Activated CD8-positive, alpha-beta memory T cell treated with anti-CD3 and anti-CD28 coated beads for 4 hours (primary cell): ENCODE measurements around the gene PLEKHH1.

Source experiments
- DNase-seq, 2 donors: peaks; one replicate each; pipeline ENCODE4 v3.0.0-alpha.2; 2020; ENCODE audit warnings: low read depth in 2 of 2

PLEKHH1 gene

GRCh38 chr14:67510121-67510520 is 23.0 kb upstream of the PLEKHH1 start:
- no peak for DNase-seq

DNA sequence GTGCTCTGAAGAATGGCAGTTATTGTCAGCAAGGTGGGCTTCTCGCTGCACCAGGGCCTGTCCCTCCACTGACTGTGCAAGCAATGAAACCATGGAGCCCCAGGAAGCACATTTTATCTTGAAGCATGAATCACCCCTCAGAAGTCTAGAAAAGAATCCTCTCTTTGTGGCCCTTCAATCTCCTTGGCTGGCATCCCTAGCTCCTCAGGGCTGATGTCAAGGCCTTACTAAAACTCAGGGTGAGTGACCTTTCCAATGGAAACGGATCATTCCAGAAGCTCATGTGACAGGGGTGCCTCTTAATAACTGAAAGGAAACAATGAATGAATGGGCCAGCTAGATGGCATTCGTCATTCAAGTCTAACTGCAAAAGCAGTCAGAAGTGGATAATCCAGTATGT is 22.3 kb upstream of the PLEKHH1 start:
- no peak for DNase-seq

- DNase-seq, result no peak
Measured at GRCh38 chr14:67512463-67513310, 20.4 kb upstream of the PLEKHH1 start.

GRCh38 chr14:67513631-67514108 is 19.4 kb upstream of the PLEKHH1 start:
- no peak for DNase-seq

- DNase-seq, result no peak
Measured at GRCh38 chr14:67514203-67514607, 18.9 kb upstream of the PLEKHH1 start.

DNA sequence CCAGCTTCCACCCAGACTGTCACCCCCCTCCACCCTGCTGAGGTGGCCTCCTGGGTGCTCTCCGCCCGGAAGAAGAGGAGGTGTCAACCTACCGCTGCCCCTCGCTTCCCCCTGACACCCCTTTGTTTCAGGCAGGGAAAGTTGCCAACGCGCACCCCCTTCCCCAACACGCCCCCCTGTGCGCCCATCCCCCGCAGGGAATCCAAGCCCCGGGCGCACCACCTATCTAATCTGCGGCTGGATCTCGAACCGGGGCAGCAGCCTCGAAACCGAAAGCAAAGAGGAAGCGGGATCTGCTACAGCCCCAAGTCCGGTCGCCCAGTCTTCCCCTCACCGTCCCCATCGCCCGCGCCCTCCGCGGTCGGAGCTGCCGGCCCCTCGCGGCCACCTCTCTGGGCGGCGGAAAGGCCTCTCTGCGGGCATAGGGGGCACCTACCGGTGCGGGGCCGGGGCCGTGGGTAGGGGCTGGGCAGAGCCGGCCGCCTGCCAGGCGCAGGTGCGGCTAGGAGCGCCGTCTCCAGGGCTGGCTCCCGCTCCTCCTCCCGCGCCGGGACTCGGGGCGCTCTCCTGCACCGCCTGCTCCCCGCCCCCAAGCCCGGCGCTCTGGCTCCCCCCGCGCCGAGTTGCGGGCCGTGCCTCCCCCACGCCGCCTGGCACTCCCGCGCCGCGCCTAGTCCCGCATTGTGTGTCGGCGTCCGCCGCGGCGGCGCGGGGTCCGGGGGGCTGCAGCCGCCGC is 18.3 kb upstream of the PLEKHH1 start:
- peak in 1 of 2 donors; percentile 4 for DNase-seq

DNA sequence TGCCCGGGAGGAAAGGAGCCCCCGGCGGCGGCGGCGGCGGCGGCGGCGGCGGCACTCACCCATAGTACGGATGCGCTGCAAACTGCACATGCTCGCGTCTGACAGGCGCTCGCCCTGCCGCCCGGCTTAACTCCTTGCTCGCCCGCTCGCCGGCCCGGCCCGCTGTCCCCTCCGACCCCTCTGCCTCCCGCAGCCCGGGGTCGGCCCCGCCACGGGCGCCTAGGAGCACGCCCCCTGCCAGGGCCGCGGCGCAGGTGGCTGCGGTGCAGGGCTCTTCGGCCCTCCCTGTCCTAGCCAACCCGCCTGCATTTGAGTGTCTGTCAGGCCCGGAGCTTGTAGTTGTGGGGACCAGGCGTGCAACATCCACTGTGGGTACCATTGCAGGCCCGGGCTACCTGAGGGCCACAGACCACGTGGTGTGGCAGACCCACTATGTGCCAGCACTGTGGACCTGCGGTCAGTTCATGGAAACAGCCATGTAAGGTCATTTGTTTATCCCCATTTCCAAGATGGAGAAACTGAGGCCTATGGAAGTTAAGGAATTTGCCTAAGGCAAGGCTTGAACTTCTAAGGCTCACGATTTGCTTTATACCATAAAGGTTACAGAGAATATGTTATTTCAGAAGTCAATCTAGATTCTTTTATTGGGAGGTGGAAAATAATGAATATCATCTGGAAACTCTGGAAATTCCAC is 17.6 kb upstream of the PLEKHH1 start:
- no peak for DNase-seq

DNA sequence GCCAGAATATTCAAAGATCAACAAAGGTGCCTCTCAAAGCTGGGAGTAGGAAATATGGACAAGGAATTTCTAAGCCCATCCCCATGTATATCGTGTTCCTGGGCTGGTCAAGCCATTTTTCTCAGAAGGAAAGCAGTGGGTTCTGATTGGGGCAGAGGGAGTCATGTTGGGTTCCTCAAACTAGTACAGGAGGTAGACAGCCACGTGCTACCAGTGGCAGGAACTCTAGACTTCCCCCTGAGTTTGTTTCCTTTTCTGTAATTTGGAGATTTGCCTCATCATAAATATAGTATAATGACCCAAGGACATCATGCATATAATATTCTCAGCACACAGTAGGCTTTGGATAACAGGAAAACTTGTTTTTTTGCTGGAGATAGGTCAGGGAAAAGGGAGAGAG is 16.4 kb upstream of the PLEKHH1 start:
- no peak for DNase-seq

- no peak for DNase-seq
Measured at GRCh38 chr14:67517083-67517482, 16.0 kb upstream of the PLEKHH1 start.

- DNase-seq, result no peak
Measured at GRCh38 chr14:67519406-67519805, 13.7 kb upstream of the PLEKHH1 start.

DNA sequence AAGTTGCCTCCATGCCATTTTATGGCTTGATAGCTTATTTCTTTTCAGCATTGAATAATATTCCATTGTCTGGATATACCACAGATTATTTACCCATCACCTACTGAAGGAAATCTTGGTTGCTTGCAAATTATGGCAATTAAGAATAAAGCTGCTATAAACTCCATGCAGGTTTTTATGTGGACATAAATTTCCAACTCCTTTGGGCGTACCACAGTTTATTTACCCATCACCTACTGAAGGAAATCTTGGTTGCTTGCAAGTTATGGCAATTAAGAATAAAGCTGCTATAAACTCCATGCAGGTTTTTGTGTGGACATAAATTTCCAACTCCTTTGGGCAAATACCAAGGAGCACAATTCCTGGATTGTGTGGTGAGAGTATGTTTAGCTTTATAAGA is 12.6 kb upstream of the PLEKHH1 start:
- no peak for DNase-seq

- DNase-seq, result no peak
Measured at GRCh38 chr14:67522270-67522669, 10.8 kb upstream of the PLEKHH1 start.

DNA sequence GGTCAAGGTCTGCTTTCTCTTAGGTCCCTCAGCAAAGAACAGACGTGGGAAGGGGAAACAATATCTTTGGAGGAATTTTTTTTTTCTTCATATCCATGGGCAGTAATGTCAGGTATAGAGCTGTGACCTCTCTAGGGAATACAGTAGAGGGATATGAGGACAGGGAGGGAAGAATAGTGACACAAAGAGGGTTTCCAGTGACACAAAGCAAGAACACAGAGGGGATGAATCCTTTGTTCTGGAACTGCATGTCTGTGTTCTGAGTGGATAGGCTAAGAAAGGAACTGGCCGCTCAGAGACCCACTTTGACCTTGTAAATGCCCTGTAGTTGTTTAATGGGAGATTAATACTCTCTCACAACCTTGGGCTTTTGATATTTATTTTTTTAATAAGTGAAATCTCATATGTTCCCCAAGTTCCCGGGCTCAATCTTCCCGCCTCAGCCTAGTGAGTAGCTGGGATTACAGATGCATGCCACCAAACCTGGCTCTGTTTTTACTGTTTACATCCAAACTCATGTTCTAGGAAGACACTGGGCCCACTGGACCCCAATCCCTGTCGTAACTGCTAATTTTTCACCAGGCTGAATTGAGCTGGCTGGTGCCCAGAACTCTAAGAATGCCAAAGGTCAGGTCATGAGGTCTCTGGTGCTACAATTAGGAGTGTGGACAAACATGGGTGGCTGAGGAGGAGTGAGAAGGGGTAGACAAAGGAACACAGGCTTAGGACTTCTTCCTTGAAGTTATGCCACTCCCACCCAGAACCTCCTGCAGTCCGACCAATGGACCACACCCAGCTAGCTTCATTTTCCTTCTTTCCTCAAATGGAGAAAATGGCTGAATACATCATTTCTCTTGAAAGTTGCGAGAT is 9.1 kb upstream of the PLEKHH1 start:
- no peak for DNase-seq

DNA sequence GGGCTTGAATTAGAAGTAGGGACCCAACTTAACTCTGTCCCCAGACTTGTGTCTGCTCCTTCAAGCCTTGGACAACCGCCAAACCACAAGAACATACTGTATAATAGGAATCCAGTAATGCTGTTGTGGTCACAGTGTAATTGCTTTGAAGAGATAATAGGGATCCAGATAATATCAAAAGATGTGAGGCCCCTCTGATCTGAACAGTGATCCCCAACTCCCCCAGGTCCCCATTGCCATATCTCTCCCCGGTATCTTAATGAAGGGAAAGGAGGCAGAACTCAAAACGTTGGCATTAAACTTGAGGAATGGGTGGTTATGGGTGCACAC is 8.5 kb upstream of the PLEKHH1 start:
- no peak for DNase-seq

DNA sequence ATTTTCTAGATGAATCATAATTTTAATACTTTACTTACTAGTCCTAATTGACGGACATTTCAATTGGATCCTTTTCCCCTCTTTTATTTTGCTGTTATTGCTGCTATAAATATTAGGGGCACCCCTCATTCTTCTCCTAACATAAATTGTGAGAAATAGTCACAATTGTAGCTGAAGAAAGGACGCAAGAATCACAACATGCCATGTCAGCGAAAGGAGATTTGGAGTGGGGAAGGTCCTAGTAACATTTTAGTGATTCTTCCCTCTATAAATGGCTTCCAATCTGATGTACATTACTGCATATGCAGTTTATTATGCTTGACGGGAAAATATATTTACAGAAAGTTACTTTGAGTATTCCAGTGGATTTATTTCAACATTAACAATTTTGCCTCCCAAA is 7.7 kb upstream of the PLEKHH1 start:
- DNase-seq, result no peak

DNA sequence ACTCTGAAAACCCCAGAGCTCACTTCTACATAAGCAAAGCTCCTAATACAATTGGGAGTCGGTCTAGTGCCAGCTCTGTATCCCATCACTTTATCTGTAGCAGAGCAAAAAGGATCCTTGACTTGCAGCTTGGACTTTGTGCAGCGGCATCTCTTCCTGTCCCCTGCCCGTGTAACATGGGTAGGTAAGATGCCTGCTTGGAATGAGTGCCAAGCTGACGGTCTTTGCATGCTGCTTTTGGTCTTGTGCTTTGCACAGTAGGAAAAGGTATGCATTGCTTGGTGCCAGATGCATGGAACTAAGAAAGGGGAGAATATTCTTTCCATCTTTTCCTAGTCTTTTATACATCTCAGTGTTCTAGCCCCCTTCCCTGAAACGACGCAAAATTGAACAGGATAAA is 6.9 kb upstream of the PLEKHH1 start:
- no peak for DNase-seq

DNA sequence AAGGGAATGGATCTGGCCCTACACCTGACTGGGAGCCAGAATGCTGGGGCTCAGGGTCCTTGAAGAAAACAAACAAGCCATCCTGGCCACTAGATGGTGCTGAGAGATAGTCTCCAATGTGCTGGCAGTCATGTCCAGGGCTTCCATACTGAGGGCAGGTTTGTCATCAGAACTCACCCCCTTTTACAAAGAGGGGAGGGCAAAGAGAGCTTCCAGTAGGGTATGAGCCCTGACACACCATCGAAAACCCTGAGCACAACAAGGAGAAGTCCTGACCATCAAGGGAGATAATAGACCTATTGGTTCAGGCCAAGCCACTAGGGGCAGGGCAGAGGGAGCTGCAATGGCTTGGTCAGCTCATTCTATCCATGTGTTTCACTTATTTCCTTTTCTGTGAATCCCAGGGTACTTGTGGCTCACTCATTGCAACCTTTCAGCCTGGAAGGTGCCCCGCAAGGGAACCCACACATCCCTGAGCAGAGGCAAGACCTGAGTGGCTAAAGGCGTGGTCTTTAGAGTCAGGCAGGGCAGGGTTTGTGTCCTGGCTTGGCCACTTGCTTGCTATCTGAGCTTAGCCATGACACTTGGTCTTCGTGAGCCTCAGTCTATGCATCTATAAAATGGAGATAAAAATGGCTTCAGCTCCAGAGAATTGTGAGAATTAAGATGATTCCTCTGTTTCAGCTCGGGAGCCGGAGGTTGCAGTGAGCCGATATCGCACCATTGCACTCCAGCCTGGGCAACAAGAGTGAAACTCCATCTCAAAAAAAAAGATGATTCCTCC is 6.2 kb upstream of the PLEKHH1 start:
- DNase-seq, result no peak

DNA sequence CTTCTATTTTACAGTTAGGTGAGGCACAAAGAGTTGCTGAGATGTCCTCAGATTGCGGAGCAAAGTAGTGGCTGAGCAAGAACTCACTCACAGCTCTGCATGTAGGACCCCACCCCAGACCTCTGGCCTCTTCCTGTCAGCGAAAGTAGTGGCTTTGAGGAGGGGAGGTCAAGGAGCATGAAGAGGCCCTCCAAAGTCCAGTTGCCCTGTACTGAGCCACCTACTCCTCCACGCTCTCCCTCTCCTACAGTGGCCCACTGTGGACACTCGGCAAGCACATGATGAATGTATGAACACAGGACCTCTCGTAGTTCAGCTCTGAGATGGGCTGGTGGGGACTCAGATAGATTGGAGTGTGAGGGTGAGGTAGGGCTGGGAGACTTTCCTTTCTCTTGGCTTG is 5.3 kb upstream of the PLEKHH1 start:
- no peak for DNase-seq

DNA sequence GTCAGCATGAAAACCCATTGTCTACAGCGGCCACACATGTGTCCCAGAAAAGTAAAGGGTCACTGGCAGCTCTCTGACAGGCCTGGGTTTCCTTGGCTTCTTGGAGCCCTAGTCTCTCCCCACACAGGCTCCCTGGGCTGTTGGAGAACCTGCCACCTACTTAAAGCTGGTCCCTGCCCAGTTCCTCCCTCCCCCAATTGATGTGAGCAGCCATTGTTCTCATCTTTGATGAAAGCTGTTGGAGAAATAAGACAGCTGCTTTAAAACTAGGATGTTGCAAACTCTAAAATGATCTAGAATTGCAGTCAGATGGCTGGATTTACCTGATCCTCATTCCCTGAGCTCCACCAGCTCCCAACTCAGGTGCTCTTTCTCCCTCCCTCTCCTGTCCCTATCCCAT is 4.8 kb upstream of the PLEKHH1 start:
- DNase-seq, result no peak

DNA sequence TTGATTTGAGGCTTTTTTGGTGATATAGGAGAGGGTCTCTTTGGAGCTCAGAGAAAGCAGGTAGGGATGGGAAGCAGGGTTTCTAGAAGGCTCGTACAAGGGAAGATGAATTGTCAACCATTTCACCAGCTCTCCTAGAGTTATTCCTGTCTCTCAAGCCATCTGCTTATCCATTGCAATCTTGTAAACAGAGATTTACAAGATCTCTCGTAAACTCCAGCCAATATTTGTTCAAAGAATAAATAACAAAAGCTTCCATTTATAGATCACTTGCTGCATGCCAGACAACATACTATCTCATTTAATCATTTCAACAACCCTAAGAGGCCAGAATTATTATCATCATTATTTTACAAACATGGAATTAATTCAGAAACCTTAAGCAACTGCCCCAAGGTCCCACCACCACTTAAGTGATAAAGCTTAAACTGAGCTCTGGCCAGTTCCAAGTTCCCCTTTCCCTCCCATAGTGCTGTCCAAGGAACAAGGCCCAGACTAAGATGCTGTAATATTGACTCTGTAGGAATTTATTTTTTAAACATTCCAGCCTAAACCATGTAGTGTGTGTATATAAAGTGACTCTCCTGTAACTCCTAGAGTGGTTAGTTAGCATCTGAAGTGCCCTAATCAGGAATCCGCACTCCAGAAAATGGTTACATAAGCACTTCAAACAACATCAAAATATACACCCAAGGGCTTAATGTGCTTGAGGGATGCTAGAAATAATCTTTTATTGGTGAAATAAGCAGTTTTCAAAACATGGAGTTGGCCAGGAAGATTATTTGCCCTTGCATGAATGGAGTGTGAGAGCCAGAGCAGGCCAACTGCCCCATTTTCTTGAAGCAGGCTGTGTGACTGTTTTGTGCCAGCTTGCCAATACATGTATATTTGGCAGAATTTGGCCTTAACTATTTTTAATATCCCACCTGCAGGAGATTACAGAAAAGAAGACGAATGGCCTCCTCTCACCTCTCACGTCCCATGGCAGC is 2.8 kb upstream of the PLEKHH1 start:
- no peak for DNase-seq
